GM19372 (cell line): ENCODE measurements around the gene TM2D3.

Experiments used
- ATAC-seq: cut with Tn5 transposase; IDR thresholded peaks from one replicate; pipeline ENCODE4 v1.9.1; 2021; ENCODE audit warnings: mild to moderate bottlenecking, low read depth, moderate library complexity; ENCODE audit not compliant: unreplicated experiment

TM2D3 gene

GRCh38 chr15:101609742-101610610 is 42.2 kb downstream of the TM2D3 start:
- ATAC-seq = no peak

GRCh38 chr15:101608201-101608600 is 44.0 kb downstream of the TM2D3 start:
- ATAC-seq = no peak

- no peak for ATAC-seq
These were observed 45.1 kb downstream of the TM2D3 start for GRCh38 chr15:101607108-101607507.

- no peak for ATAC-seq
These were observed 47.9 kb downstream of the TM2D3 start for GRCh38 chr15:101604124-101604874.

- no peak for ATAC-seq
These were observed 49.4 kb downstream of the TM2D3 start for GRCh38 chr15:101602801-101603200.

DNA sequence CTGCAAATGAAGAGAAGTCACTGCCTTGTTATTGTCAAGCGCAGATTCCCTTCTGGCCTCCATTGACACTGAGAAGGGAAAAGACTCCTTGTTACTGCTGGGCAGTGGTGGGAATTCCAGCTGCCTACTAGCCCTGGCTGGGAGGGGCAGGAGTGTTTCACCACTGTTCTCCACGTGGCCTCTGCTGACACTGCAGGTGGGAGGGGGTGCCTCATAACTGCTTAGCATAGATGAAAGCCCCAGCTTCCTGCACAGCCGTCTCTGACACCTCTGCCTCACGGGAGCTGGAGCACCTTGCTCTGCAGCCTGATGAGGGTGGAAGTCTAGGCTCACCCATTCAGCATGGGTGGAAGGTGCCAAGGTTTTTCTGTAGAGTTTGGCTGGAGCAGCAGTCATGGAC is 52.1 kb downstream of the TM2D3 start:
- no peak for ATAC-seq

DNA sequence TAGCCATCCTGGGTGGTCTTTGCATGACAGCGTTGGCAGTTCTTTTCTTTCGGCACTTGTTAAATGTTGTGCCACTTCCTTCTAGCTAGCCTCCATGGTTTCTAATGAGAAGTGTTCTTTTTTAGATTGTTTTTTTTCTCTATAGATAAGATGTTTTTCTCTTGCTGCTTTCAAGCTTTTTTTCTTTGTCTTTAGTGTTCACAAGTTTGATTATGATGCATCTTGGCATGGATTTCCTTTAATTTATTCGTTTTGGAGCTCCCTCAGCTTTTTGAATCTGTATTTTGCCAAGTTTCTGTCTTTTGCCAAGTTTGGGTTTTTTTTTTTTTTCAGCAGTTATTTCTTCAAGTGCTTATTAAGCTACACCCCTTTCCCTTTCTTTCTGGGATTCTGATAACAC is 53.1 kb downstream of the TM2D3 start:
- ATAC-seq = no peak

- ATAC-seq = no peak
These were observed 54.7 kb downstream of the TM2D3 start for GRCh38 chr15:101597360-101597928.

DNA sequence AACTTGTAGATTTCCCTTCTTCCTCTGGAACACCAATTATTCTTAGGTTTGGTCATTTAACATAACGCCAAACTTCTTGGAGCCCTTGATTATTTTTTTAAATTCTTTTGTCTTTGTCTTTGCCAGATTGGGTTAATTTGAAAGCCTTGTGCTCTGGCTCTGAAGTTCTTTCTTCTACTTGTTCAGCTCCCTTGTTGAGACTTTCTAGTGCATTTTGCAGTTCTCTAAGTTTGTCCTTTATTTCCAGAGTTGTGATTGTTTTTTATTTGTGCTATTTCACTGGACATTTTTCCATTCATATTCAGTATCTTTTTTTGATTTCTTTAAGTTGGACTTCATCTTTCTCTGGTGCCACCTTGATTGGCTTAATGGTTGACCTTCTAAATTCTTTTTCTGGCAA is 55.5 kb downstream of the TM2D3 start:
- no peak for ATAC-seq
